ENCODE results near the gene HSD17B12. TPM values are rescaled to one million over a fixed set of nuclear protein-coding genes. Genes with fewer than 3 reads are reported as not detected.

HSD17B12 gene
- total RNA-seq, 1 donor from 2014 or later = 83.6 TPM

DNA sequence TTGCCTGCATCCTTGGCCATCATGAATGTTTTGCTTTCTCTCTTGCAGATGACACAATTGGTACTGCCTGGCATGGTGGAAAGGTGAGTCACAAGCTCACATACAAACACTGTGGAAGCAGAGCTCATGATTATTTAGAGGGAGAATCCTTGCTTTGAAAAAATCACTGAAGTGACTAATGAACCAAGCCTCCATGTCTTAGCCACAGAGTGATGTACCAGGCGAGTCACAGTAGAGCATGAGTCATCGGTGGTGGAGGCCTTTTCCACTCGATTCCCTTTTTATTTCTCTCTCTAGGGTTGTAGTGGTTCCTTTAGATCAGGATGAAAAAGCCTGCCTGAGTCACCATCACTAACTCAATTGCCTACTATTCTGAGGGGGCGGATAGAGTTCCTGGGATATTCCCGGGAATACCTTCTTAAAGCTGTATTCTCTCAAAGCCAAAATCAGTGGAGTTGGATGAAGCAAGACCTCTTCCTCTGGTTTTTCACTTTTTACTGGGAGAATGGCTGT, 150.4 kb downstream of the HSD17B12 start:
- H3K4me1 ChIP-seq = peaks cover 17% of the 10 kb centered on the region
- no peaks in the 10 kb centered on the region for H3K27me3 ChIP-seq (ENCODE audit: low read depth)
- intact Hi-C loops (cut with micrococcal nuclease) = no loop called here
- no peak for DNase-seq
- H3K4me3 ChIP-seq = no peak overlapping the region
- H3K36me3 ChIP-seq = peaks cover 5% of the 10 kb centered on the region
- H3K9me3 ChIP-seq (replicated peaks) = no peaks in the 10 kb centered on the region
- TF ChIP-seq, protein P1, sequence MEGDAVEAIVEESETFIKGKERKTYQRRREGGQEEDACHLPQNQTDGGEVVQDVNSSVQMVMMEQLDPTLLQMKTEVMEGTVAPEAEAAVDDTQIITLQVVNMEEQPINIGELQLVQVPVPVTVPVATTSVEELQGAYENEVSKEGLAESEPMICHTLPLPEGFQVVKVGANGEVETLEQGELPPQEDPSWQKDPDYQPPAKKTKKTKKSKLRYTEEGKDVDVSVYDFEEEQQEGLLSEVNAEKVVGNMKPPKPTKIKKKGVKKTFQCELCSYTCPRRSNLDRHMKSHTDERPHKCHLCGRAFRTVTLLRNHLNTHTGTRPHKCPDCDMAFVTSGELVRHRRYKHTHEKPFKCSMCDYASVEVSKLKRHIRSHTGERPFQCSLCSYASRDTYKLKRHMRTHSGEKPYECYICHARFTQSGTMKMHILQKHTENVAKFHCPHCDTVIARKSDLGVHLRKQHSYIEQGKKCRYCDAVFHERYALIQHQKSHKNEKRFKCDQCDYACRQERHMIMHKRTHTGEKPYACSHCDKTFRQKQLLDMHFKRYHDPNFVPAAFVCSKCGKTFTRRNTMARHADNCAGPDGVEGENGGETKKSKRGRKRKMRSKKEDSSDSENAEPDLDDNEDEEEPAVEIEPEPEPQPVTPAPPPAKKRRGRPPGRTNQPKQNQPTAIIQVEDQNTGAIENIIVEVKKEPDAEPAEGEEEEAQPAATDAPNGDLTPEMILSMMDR (IDR thresholded peaks at IDR 0.05; ENCODE audit: borderline replicate concordance) = no peak
- no peak overlapping the region for H3K27ac ChIP-seq (replicated peaks)

DNA sequence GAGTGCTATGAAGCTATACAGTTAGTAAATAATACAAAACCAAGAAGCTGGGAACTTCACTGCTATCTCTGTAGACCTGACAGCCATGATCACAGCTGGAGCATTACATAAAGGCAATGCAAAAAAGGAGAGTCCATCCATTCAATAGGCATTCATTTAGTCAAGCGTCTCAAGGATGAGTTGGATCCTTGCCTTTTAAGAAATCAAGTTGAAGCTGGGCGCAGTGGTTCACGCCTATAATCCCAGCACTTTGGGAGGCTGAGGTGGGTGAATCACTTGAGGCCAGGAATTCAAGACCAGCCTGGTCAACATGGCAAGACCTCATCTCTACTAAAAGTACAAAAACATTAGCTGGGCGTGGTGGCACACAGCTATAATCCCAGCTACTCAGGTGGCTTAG, 152.0 kb downstream of the HSD17B12 start:
- Histone ChIP-seq H3K4me1 (peaks cover 21% of the 10 kb centered on the region), H3K4me3 (no peak overlapping the region), H3K36me3 (peaks cover 5% of the 10 kb centered on the region), H3K27ac (replicated peaks) (no peak overlapping the region), H3K27me3 (ENCODE audit: low read depth) (no peaks in the 10 kb centered on the region), H3K9me3 (replicated peaks) (no peaks in the 10 kb centered on the region)
- intact Hi-C loops (cut with micrococcal nuclease) = no loop called here
- TF ChIP-seq, protein P1 (IDR thresholded peaks at IDR 0.05; ENCODE audit: borderline replicate concordance) = no peak
- DNase-seq = no peak

DNA sequence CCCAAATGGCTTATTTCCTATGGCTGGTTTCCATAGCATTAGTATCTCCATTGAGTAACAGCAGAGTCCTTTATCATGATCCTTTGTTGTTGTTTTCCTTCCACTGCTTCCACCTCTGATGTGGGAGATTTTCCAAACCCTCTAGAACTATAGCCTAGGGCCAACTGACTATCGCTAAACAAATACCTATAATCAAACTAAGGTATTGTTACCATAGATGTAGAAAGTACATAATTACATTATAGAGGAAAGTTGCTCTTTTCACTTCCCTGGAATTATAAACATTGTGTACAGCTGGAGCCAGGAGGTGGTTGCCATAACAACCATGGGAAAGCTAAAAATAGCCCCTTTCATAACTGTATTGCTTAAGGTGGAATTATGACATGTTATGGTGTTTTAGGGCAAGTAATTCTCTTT, 153.1 kb downstream of the HSD17B12 start:
- Histone ChIP-seq H3K4me3 (no peak overlapping the region), H3K27ac (replicated peaks) (no peak overlapping the region), H3K9me3 (replicated peaks) (no peaks in the 10 kb centered on the region), H3K27me3 (ENCODE audit: low read depth) (no peaks in the 10 kb centered on the region), H3K36me3 (peaks cover 5% of the 10 kb centered on the region), H3K4me1 (peaks cover 29% of the 10 kb centered on the region)
- DNase-seq = no peak
- intact Hi-C loops (cut with micrococcal nuclease) = no loop called here
- TF ChIP-seq, protein P1 (IDR thresholded peaks at IDR 0.05; ENCODE audit: borderline replicate concordance) = no peak

DNA sequence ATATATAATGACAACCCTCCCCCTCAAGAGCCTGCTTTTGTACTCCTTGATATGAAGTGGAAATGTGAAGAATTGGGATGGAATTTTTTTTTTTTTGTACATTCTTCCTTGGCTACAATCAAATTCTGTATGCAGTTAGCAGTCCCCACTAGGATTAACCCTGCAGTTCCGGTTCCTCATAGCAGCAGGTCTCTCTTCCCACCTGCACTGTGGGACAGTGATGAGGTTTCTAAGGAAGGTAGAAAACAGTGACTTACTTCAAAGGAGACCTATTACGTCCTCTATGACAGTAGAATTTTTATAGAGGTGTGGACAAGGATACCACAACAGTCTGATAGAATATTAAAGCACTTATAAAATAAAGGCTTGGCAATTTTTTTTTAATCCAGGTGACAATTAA, 153.7 kb downstream of the HSD17B12 start:
- DNase-seq = no peak
- Histone ChIP-seq H3K36me3 (peaks cover 5% of the 10 kb centered on the region), H3K4me1 (peaks cover 23% of the 10 kb centered on the region), H3K4me3 (no peak overlapping the region), H3K27ac (replicated peaks) (no peak overlapping the region), H3K9me3 (replicated peaks) (no peaks in the 10 kb centered on the region), H3K27me3 (ENCODE audit: low read depth) (no peaks in the 10 kb centered on the region)
- TF ChIP-seq, protein P1 (IDR thresholded peaks at IDR 0.05; ENCODE audit: borderline replicate concordance) = no peak
- intact Hi-C loops (cut with micrococcal nuclease) = no loop called here

DNA sequence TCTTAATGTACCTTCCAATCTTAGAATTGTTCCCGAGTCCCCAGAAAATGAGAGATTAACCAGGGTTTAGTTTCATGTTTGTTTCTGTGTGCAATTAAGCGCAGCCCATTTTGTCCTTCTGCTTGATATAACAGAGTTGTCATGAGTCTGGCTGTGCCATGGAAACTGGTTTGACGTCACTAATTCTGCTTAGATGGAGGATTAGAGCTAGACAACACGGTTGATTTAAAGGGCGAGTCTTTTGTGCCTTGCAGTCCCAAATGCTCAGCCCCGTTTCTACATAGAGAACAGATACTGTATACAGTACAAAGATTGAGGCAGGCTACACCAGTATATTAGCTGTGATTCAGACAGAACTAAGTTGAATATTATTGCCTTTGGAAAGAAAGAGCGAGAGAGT, 154.6 kb downstream of the HSD17B12 start:
- Histone ChIP-seq H3K27ac (replicated peaks) (no peak overlapping the region), H3K36me3 (peaks cover 10% of the 10 kb centered on the region), H3K4me3 (no peak overlapping the region), H3K9me3 (replicated peaks) (no peaks in the 10 kb centered on the region), H3K27me3 (ENCODE audit: low read depth) (no peaks in the 10 kb centered on the region), H3K4me1 (peaks cover 23% of the 10 kb centered on the region)
- DNase-seq = no peak
- TF ChIP-seq, protein P1 (IDR thresholded peaks at IDR 0.05; ENCODE audit: borderline replicate concordance) = no peak
- intact Hi-C loops (cut with micrococcal nuclease) = no loop called here

Measured in left ventricle myocardium inferior (tissue), 1 donor.